Progenitor cell of endocrine pancreas (in vitro differentiated cells): ENCODE measurements around the gene GLS2. TPM values are rescaled to one million over a fixed set of nuclear protein-coding genes. Genes with fewer than 3 reads are reported as not detected.
"Not testable (repeated sequence)": the region's sequence is repeated elsewhere in the genome, so short reads cannot be mapped to it uniquely, and the experiment has no call there.

Experiments used
- DNase-seq: peaks from one replicate; pipeline ENCODE4 v3.0.0; 2021; ENCODE audit warnings: low spot score; ENCODE audit not compliant: unreplicated experiment
- H3K27ac Mint-ChIP-seq: 2 replicates; pipeline ENCODE4 v1.8.0; 2021; ENCODE audit warnings: mild to moderate bottlenecking, moderate library complexity, mixed read lengths
- H3K27me3 Mint-ChIP-seq: 2 replicates; pipeline ENCODE4 v1.8.0; 2021; ENCODE audit warnings: mixed read lengths
- H3K36me3 Mint-ChIP-seq: 2 replicates; pipeline ENCODE4 v1.8.0; 2022; ENCODE audit warnings: mixed read lengths; ENCODE audit not compliant: insufficient read depth
- H3K4me1 Mint-ChIP-seq: 2 replicates; pipeline ENCODE4 v1.8.0; 2021; ENCODE audit warnings: low read depth, mixed read lengths
- H3K4me3 Mint-ChIP-seq: 2 replicates; pipeline ENCODE4 v1.8.0; 2021; ENCODE audit warnings: low read depth, mild to moderate bottlenecking, moderate library complexity, mixed read lengths
- H3K9me3 Mint-ChIP-seq: 2 replicates; pipeline ENCODE4 v1.8.0; 2021; ENCODE audit warnings: low read depth, mixed read lengths
- CTCF ChIP-seq: fragments of 200-600 bp; sonication (generic); IDR thresholded peaks from one replicate; pipeline ENCODE4 v1.5.0; 2021; ENCODE audit warnings: antibody characterized with exemption, mild to moderate bottlenecking; ENCODE audit not compliant: unreplicated experiment
- total RNA-seq: library from RNA; stranded (reverse); gene quantifications from 2 replicates; pipeline ENCODE4 v1.2.1, GENCODE V29; 2021

GLS2 gene
- total RNA-seq, 1 donor from 2014 or later = 3.1 TPM

- not testable (repeated sequence) for H3K4me3 Mint-ChIP-seq, H3K27ac Mint-ChIP-seq, H3K36me3 Mint-ChIP-seq, H3K9me3 Mint-ChIP-seq, H3K4me1 Mint-ChIP-seq
- H3K27me3 Mint-ChIP-seq = peaks cover 30% of the 10 kb centered on the region
- TF ChIP-seq CTCF = peak; percentile 32
- peak; percentile 28 for DNase-seq
Observed at GRCh38 chr12:56496704-56497103, 8.7 kb upstream of the GLS2 start.

GRCh38 chr12:56494481-56494880 lies 6.5 kb upstream of the GLS2 start:
- H3K27me3 Mint-ChIP-seq = peaks cover 39% of the 10 kb centered on the region
- H3K4me1 Mint-ChIP-seq, H3K36me3 Mint-ChIP-seq, H3K4me3 Mint-ChIP-seq, H3K27ac Mint-ChIP-seq, DNase-seq, H3K9me3 Mint-ChIP-seq: not testable (repeated sequence)

GRCh38 chr12:56494106-56494415 lies 6.1 kb upstream of the GLS2 start:
- H3K27me3 Mint-ChIP-seq = peaks cover 39% of the 10 kb centered on the region
- not testable (repeated sequence) for H3K9me3 Mint-ChIP-seq, H3K4me3 Mint-ChIP-seq, H3K36me3 Mint-ChIP-seq, H3K27ac Mint-ChIP-seq, H3K4me1 Mint-ChIP-seq, DNase-seq

- not testable (repeated sequence) for H3K4me3 Mint-ChIP-seq, H3K9me3 Mint-ChIP-seq, H3K36me3 Mint-ChIP-seq, H3K4me1 Mint-ChIP-seq, DNase-seq
- Mint-ChIP-seq H3K27me3 (peaks cover 39% of the 10 kb centered on the region), H3K27ac (peak overlapping the region; percentile 7)
Observed at GRCh38 chr12:56493409-56494105, 5.6 kb upstream of the GLS2 start.

- Mint-ChIP-seq H3K4me1 (peaks cover 6% of the 10 kb centered on the region), H3K9me3 (peaks cover 7% of the 10 kb centered on the region), H3K36me3 (peaks cover 5% of the 10 kb centered on the region), H3K4me3 (no peak overlapping the region), H3K27ac (no peak overlapping the region), H3K27me3 (peaks cover 53% of the 10 kb centered on the region)
- no peak for DNase-seq
- no peak for TF ChIP-seq CTCF
Observed at GRCh38 chr12:56490360-56490759, 2.4 kb upstream of the GLS2 start.

- Mint-ChIP-seq H3K4me1 (peaks cover 6% of the 10 kb centered on the region), H3K4me3 (peak overlapping the region; percentile 75), H3K27ac (no peak overlapping the region), H3K9me3 (peaks cover 4% of the 10 kb centered on the region), H3K27me3 (peaks cover 55% of the 10 kb centered on the region), H3K36me3 (peaks cover 2% of the 10 kb centered on the region)
- DNase-seq = peak; percentile 17
- TF ChIP-seq CTCF = no peak
Observed at GRCh38 chr12:56487448-56488040, 417 bp downstream of the GLS2 start.

- H3K9me3 Mint-ChIP-seq = peaks cover 4% of the 10 kb centered on the region
- TF ChIP-seq CTCF = no peak
- peaks cover 2% of the 10 kb centered on the region for H3K36me3 Mint-ChIP-seq
- DNase-seq = no peak
- H3K4me1 Mint-ChIP-seq = peaks cover 6% of the 10 kb centered on the region
- H3K27ac Mint-ChIP-seq = no peak overlapping the region
- H3K27me3 Mint-ChIP-seq = peaks cover 53% of the 10 kb centered on the region
- peak overlapping the region; percentile 50 for H3K4me3 Mint-ChIP-seq
Observed at GRCh38 chr12:56486694-56487093, 1.3 kb downstream of the GLS2 start.
